ENCODE measurements around the gene SVEP1. TPM values are rescaled to one million over a fixed set of nuclear protein-coding genes. Genes with fewer than 3 reads are reported as not detected.

SVEP1 gene
- total and polyA plus RNA-seq, 10 donors, result 0.98 to 44.9 (median 25.8) TPM

DNA sequence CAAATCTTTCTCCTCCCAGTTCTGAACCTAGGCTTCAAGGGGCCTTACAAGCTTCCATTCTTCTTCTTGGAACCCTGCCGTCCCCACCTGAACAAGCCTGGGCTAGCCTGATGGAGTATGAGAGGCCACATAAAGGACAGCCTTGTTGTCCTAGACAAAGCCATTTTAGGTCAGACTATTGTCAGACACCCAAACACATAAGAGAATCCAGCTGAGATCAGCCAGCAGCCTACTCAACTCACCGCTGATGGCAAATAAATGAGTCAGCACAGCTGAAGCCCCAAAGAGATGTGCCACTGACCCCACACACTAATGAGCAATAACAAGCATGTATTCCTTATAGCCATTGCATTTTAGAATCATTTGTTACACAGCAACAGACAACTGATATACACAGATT is 33.8 kb downstream of the SVEP1 start:
- WGBS, 5 donors, result 74 to 97% (median 90%) methylated on average over 2 of the region's 2 CpGs
- Histone ChIP-seq H3K9me3 (no peaks in the 10 kb centered on the region), H3K27ac (no peak overlapping the region), H3K27me3 (replicated peaks in 1 of 7) (peaks cover 0 to 7% (median 0%) of the 10 kb centered on the region in 7 donors), H3K4me3 (no peak overlapping the region), H3K4me1 (no peaks in the 10 kb centered on the region), H3K36me3 (no peaks in the 10 kb centered on the region)
- intact Hi-C loops (cut with DNase I; ENCODE audit: low total_unique reads), result no loop called here
- DNase-seq, result no peak
- TF ChIP-seq POLR2AphosphoS5 (IDR thresholded peaks at IDR 0.05), result no peak
- TF ChIP-seq POLR2A (IDR thresholded peaks at IDR 0.05), result no peak
- TF ChIP-seq, protein P1, sequence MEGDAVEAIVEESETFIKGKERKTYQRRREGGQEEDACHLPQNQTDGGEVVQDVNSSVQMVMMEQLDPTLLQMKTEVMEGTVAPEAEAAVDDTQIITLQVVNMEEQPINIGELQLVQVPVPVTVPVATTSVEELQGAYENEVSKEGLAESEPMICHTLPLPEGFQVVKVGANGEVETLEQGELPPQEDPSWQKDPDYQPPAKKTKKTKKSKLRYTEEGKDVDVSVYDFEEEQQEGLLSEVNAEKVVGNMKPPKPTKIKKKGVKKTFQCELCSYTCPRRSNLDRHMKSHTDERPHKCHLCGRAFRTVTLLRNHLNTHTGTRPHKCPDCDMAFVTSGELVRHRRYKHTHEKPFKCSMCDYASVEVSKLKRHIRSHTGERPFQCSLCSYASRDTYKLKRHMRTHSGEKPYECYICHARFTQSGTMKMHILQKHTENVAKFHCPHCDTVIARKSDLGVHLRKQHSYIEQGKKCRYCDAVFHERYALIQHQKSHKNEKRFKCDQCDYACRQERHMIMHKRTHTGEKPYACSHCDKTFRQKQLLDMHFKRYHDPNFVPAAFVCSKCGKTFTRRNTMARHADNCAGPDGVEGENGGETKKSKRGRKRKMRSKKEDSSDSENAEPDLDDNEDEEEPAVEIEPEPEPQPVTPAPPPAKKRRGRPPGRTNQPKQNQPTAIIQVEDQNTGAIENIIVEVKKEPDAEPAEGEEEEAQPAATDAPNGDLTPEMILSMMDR (IDR thresholded peaks at IDR 0.05 in 8 of 11, conservative IDR thresholded peaks at IDR 0.05 in 3 of 11), result no peak

- H3K4me1 ChIP-seq, result no peaks in the 10 kb centered on the region
- H3K36me3 ChIP-seq, result no peaks in the 10 kb centered on the region
- peak overlapping the region in 6 of 8 donors; percentile 14 to 45 (median 22) for H3K27ac ChIP-seq
- TF ChIP-seq POLR2AphosphoS5 (IDR thresholded peaks at IDR 0.05) (no peak), POLR2A (IDR thresholded peaks at IDR 0.05) (no peak)
- TF ChIP-seq, protein P1 (IDR thresholded peaks at IDR 0.05 in 8 of 11, conservative IDR thresholded peaks at IDR 0.05 in 3 of 11), result no peak
- DNase-seq, result no peak
- WGBS, 5 donors, result 67 to 83% (median 70%) methylated on average over 2 of the region's 2 CpGs
- intact Hi-C loops (cut with DNase I; ENCODE audit: low total_unique reads), result no loop called here
- H3K4me3 ChIP-seq, result no peak overlapping the region
- H3K27me3 ChIP-seq (replicated peaks in 1 of 7), result peaks cover 0 to 7% (median 0%) of the 10 kb centered on the region in 7 donors
- H3K9me3 ChIP-seq, result no peaks in the 10 kb centered on the region
These were observed 35.9 kb downstream of the SVEP1 start for GRCh38 chr9:110543631-110544051.

GRCh38 chr9:110541950-110542349 is 37.6 kb downstream of the SVEP1 start:
- intact Hi-C loops (cut with DNase I; ENCODE audit: low total_unique reads), result no loop called here
- Histone ChIP-seq H3K36me3 (no peaks in the 10 kb centered on the region), H3K4me3 (no peak overlapping the region), H3K9me3 (no peaks in the 10 kb centered on the region), H3K4me1 (no peaks in the 10 kb centered on the region), H3K27me3 (replicated peaks in 1 of 7) (peaks cover 0 to 7% (median 0%) of the 10 kb centered on the region in 7 donors), H3K27ac (no peak overlapping the region)
- DNase-seq, result no peak
- no peak for TF ChIP-seq POLR2A (IDR thresholded peaks at IDR 0.05)
- TF ChIP-seq POLR2AphosphoS5 (IDR thresholded peaks at IDR 0.05), result no peak
- TF ChIP-seq, protein P1 (IDR thresholded peaks at IDR 0.05 in 8 of 11, conservative IDR thresholded peaks at IDR 0.05 in 3 of 11), result no peak
- 68 to 78% (median 78%) methylated on average over 2 of the region's 2 CpGs for WGBS, 5 donors

- Histone ChIP-seq H3K27ac (peak overlapping the region in 2 of 8 donors; percentile 17 to 19), H3K9me3 (peaks cover 0 to 9% (median 0%) of the 10 kb centered on the region in 8 donors), H3K36me3 (no peaks in the 10 kb centered on the region), H3K4me1 (no peaks in the 10 kb centered on the region), H3K27me3 (replicated peaks in 1 of 7) (peaks cover 0 to 4% (median 0%) of the 10 kb centered on the region in 7 donors), H3K4me3 (no peak overlapping the region)
- intact Hi-C loops (cut with DNase I; ENCODE audit: low total_unique reads), result no loop called here
- DNase-seq, result no peak
- TF ChIP-seq, protein P1 (IDR thresholded peaks at IDR 0.05 in 8 of 11, conservative IDR thresholded peaks at IDR 0.05 in 3 of 11), result no peak
- TF ChIP-seq POLR2AphosphoS5 (IDR thresholded peaks at IDR 0.05), result no peak
- 40 to 87% (median 77%) methylated on average over 2 of the region's 2 CpGs for WGBS, 5 donors
These were observed 40.9 kb downstream of the SVEP1 start for GRCh38 chr9:110538647-110539041.
